GM12875 (cell line): ENCODE measurements around the gene NAT16.

Experiments used
- H3K4me3 ChIP-seq: one replicate; pipeline ENCODE4 v1.5.1; 2011; ENCODE audit warnings: low read depth, low read length, control low read depth
- TF ChIP-seq, protein P1 (sequence below): IDR thresholded peaks from 2 replicates; pipeline ENCODE4 v1.5.1; 2011; ENCODE audit warnings: low read depth, mild to moderate bottlenecking, control low read depth, inconsistent platforms, low read length, moderate library complexity, borderline replicate concordance; ENCODE audit not compliant: insufficient read depth

The NAT16 gene

GRCh38 chr7:101180130-101180755, at the start of gene NAT16:
Gene NAT16, minus strand, starts transcription at chr7:101180293. Its CDS starts 5,486 bp downstream, at chr7:101174807.
- TF ChIP-seq, protein P1, sequence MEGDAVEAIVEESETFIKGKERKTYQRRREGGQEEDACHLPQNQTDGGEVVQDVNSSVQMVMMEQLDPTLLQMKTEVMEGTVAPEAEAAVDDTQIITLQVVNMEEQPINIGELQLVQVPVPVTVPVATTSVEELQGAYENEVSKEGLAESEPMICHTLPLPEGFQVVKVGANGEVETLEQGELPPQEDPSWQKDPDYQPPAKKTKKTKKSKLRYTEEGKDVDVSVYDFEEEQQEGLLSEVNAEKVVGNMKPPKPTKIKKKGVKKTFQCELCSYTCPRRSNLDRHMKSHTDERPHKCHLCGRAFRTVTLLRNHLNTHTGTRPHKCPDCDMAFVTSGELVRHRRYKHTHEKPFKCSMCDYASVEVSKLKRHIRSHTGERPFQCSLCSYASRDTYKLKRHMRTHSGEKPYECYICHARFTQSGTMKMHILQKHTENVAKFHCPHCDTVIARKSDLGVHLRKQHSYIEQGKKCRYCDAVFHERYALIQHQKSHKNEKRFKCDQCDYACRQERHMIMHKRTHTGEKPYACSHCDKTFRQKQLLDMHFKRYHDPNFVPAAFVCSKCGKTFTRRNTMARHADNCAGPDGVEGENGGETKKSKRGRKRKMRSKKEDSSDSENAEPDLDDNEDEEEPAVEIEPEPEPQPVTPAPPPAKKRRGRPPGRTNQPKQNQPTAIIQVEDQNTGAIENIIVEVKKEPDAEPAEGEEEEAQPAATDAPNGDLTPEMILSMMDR, result no peak
- no peak within 1 kb of the TSS for H3K4me3 ChIP-seq

DNA sequence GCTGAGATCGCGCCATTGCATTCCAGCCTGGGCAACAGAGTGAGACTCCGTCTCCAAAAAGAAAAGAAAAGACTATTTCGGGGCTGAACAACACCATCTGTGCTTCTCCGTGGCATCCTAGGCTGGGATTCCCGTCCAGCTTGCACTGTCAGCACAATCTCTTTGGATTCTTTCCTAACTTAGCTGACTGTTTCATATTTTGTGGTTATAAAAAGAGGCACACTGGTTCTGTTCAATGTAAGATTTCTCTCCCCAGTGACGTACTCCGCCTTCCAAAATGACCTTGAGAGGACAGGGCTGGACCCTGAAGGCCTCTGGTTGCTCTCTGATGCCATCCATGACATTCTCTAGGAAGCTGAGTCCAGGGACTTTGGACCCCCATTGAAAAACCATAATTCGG, 46.6 kb upstream of the NAT16 start:
- H3K4me3 ChIP-seq, result no peak overlapping the region
- TF ChIP-seq, protein P1, result no peak

GRCh38 chr7:101225650-101226049, 45.6 kb upstream of the NAT16 start:
- no peak overlapping the region for H3K4me3 ChIP-seq
- TF ChIP-seq, protein P1, result no peak

GRCh38 chr7:101223528-101223927, 43.4 kb upstream of the NAT16 start:
- TF ChIP-seq, protein P1, result no peak
- no peak overlapping the region for H3K4me3 ChIP-seq

DNA sequence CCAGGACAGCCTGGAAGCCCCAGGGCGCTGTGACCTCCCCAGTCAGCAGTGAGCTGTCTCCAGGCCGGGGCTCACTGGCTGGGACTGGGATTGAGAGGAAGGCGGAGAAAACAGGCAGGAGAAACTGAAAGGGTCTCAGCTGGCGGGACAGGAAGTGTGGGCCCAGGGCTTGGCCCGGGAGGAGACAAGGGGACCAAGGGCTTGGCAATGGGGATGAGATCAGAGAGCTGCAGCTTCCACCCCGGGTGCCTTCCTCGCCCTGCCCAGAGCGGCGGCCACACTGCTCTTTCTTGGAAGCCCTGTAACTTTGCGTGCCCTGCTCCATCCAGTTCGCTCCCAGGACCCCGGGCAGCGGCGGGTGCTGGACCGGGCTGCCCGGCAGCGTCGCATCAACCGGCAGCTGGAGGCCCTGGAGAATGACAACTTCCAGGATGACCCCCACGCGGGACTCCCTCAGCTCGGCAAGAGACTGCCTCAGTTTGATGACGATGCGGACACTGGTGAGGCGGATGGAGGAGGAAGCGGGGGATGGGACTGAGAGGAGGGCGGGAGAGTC, 42.3 kb upstream of the NAT16 start:
- no peak overlapping the region for H3K4me3 ChIP-seq
- TF ChIP-seq, protein P1, result no peak

DNA sequence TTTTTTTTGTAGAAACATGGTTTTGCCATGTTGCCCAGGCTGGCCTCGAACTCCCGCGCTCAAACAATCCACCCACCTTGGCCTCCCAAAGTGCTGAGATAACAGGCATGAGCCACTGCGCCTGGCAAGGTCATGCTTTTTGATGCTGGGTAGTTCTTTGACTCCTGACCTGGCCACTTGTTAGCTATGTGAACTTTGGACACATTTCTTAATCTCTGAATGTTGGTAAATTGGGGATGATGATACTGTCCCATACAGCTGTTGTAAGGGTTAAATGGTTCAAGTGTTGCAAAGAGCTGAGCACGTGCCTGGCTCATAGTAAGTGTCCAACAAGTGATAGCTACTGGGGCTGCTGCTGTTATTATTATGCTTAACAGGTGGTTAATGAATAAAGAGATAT, 40.2 kb upstream of the NAT16 start:
- TF ChIP-seq, protein P1, result no peak
- H3K4me3 ChIP-seq, result no peak overlapping the region

DNA sequence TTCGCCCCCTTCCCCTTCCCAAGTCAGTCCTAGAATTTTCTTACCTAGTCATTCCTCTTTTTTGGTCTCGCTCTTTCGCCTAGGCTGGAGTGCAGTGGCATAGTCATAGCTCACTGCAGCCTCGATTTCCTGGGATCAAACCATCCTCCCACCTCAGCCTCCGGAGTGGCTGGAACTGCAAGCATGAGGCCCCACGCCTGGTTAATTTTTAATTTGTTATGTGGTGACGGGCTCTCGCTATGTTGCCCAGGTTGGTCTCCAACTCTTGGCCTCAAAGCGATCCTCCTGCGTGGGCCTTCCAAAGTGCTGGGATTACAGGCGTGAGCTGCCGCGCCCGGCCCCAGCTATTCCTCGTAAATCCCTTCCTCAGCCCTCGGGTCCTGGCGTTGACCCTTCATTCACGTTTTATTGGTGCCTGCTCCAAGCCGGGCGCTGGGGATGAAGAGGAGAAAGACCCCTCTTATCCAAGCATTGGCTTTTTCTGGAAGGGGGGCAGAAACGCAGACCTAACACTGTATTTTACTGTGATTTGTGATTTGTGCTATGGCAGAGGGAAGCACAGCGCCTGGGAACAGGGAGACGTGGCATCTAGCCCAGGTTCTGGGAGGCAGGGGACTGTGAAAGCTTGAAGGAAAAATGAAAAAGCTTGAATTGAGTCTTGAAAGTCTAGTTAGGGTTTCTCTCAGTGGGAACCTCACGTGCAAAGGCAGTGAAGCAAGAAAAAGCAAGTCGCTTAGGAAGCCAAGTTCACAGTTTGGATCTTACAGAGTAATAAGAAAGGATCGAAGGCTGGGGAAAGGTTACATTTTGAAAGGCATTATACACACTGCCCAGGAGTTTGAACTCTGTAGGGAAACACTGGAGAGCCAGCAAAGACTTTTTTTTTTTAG, 38.4 kb upstream of the NAT16 start:
- H3K4me3 ChIP-seq, result peak overlapping the region; percentile 72
- TF ChIP-seq, protein P1, result no peak
